Karpas-422 (cell line): ENCODE results near the gene SRGAP2B. TPM values are rescaled to one million over a fixed set of nuclear protein-coding genes. Genes with fewer than 3 reads are reported as not detected.
A peak's percentile ranks its signal among the peaks of the same experiment; 100 is the strongest.
"Not testable (repeated sequence)": the region's sequence is repeated elsewhere in the genome, so short reads cannot be mapped to it uniquely, and the experiment has no call there.

ENCODE experiments used
- DNase-seq: peaks from one replicate; pipeline ENCODE4 v3.0.0-alpha.2; 2015
- H2AFZ ChIP-seq: fragments of 200-600 bp; sonication (generic); 2 replicates; pipeline ENCODE4 v1.6.1; 2014; ENCODE audit warnings: antibody characterized with exemption, low read length, mixed read lengths
- H3K27ac ChIP-seq: fragments of 200-600 bp; sonication (generic); 2 replicates; pipeline ENCODE4 v1.5.1; 2014; ENCODE audit warnings: mild to moderate bottlenecking, low read length, moderate library complexity
- H3K27me3 ChIP-seq: fragments of 200-600 bp; sonication (generic); 2 replicates; pipeline ENCODE4 v1.6.1; 2014; ENCODE audit warnings: low read length, mixed read lengths
- H3K36me3 ChIP-seq: fragments of 200-600 bp; sonication (generic); 2 replicates; pipeline ENCODE4 v1.6.1; 2014; ENCODE audit warnings: low read length, mixed read lengths; ENCODE audit not compliant: insufficient read depth
- H3K4me1 ChIP-seq: fragments of 200-600 bp; sonication (generic); 2 replicates; pipeline ENCODE4 v1.6.1; 2014; ENCODE audit warnings: mild to moderate bottlenecking, low read length, mixed read lengths
- H3K4me2 ChIP-seq: fragments of 200-600 bp; sonication (generic); 2 replicates; pipeline ENCODE4 v1.6.1; 2014; ENCODE audit warnings: low read length, low read depth, mild to moderate bottlenecking; ENCODE audit not compliant: poor library complexity, severe bottlenecking
- H3K4me3 ChIP-seq: fragments of 200-600 bp; sonication (generic); 2 replicates; pipeline ENCODE4 v1.5.1; 2014; ENCODE audit warnings: mild to moderate bottlenecking, antibody characterized with exemption, low read length, mixed read lengths
- H3K79me2 ChIP-seq: fragments of 200-600 bp; sonication (generic); 2 replicates; pipeline ENCODE4 v1.6.1; 2014; ENCODE audit warnings: mild to moderate bottlenecking, low read length, mixed read lengths
- H3K9ac ChIP-seq: fragments of 200-600 bp; sonication (generic); 2 replicates; pipeline ENCODE4 v1.6.0; 2014; ENCODE audit warnings: low read length
- H3K9me2 ChIP-seq: fragments of 200-600 bp; sonication (generic), shearing (Covaris generic); replicated peaks from 2 replicates; pipeline ENCODE4 v1.6.0; 2014; ENCODE audit warnings: mild to moderate bottlenecking, low read length, moderate library complexity; ENCODE audit not compliant: insufficient read depth
- H3K9me3 ChIP-seq: fragments of 300-700, 200-600 bp; sonication (generic); 2 replicates; pipeline ENCODE4 v1.6.1; 2014; ENCODE audit warnings: low read length, mixed read lengths
- H4K20me1 ChIP-seq: fragments of 200-600 bp; sonication (generic); 2 replicates; pipeline ENCODE4 v1.6.1; 2014; ENCODE audit warnings: mild to moderate bottlenecking, antibody characterized with exemption, low read length, low read depth; ENCODE audit not compliant: insufficient read depth
- total RNA-seq: library from RNA; depleted of rRNA; stranded (reverse); fragments of >200 nt; shearing (Covaris generic); gene quantifications from 2 replicates; pipeline ENCODE4 v1.2.3, GENCODE V29; 2014; ENCODE audit warnings: low replicate concordance; rRNA removed

Gene SRGAP2B
- 15.8 and 16.0 TPM in 2 replicates for total RNA-seq

DNA sequence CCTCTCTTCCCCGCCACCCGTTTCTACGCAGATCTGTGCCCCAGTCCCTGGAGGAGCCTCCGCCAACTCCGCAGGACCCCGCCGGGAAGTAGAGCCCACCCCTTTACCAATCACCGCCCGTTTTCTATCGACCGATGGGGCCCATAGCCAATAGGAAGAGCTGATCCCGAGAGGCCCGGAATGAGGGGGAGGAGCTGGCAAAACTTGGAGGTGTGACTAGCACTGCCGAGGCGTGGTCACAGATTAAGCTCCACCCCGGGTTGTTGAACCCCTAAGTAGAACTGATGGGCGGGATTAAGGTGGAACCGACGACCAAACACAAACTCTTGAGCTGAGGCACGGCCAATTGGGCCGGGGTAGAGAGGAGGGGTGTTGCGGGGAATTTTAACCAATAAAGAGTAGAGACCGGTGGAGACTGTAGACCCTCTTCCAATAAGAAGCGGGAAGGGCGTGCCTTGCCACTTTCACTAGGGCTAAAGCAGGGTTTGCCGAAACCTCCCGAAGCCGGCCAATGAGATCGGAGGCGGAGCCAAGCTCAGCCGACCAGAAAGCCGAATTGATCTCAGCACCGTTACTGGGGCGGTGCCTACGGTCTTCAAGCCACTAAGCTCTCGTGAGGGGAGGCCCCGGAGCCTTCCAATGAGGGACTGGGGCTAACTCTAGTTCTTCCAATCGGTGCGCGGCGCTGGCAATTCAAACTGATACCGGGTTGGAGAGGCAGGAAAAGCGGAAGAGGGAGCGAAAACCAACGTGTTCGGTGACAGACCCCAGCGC lies at the start of gene SRGAP2B, which contains the start of gene FAM72D:
TSS of gene SRGAP2B (minus strand) at position 45 of the 774 bp plus-strand sequence. CDS start 2,427 bp downstream, outside the sequence.
TSS of gene FAM72D (plus strand) at position 691 of the 774 bp plus-strand sequence. CDS start 874 bp downstream, outside the sequence.
- not testable (repeated sequence) for H3K9me2 ChIP-seq, H3K79me2 ChIP-seq, H2AFZ ChIP-seq, H3K27me3 ChIP-seq, DNase-seq, H3K27ac ChIP-seq, H3K4me1 ChIP-seq, H3K9ac ChIP-seq, H3K4me2 ChIP-seq, H3K9me3 ChIP-seq, H4K20me1 ChIP-seq, H3K36me3 ChIP-seq
- H3K4me3 ChIP-seq, result peak within 1 kb of the TSS; percentile 52; the same call in 1 of the 2 replicates

DNA sequence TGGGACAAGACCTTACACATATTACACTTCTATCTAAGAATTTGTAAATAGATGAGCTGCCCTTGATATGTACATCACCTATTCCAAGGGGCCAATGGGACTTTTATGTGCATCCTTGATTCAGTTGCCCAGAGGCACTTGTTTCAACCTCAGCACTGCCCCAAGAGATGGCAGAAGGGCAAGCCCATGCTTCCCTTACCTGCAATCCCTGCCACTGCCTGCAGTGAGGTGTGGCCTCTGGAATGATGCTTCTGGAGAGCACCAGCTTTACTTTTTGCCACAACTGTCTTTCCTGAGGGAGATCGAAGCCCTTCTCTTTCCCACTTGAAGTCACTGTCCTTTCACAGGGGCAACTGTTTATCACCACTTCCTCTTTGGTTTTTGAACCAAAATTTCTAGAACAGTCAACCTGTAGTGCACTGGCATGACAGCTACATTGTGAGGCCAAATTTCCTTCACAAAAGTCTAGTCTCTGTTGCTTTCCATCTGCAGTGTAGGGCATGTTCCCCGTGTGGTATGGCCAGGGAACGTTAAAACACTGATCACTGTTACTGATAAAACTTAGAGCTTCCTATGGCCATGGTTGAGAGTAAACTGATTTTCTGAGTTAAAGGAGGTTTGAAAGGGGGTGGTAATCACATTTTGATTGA lies 49.3 kb upstream of the SRGAP2B start:
- not testable (repeated sequence) for H4K20me1 ChIP-seq, H3K9ac ChIP-seq, H3K27me3 ChIP-seq, H2AFZ ChIP-seq, H3K4me1 ChIP-seq, DNase-seq, H3K4me2 ChIP-seq, H3K9me2 ChIP-seq, H3K79me2 ChIP-seq, H3K4me3 ChIP-seq, H3K36me3 ChIP-seq, H3K9me3 ChIP-seq, H3K27ac ChIP-seq

DNA sequence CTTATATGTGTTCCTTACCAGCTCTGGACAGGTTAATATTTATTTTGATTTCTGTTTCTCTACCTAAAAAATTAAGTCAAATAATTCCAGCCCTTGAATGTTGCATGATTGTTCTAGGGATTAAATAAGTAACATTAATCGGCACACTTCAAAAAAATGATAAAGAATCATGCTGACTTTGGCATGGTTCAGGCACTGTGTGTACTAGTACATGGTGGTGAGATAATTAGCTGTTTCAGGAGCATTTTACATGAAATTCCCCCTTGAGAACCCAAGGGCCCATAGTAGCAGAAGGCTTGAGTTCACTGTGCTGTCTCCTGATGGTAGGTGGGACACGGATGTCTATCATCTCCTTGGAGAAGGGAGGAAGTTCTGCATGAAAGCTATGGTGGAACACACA lies 45.4 kb upstream of the SRGAP2B start:
- H3K27ac ChIP-seq, result not testable (repeated sequence)

DNA sequence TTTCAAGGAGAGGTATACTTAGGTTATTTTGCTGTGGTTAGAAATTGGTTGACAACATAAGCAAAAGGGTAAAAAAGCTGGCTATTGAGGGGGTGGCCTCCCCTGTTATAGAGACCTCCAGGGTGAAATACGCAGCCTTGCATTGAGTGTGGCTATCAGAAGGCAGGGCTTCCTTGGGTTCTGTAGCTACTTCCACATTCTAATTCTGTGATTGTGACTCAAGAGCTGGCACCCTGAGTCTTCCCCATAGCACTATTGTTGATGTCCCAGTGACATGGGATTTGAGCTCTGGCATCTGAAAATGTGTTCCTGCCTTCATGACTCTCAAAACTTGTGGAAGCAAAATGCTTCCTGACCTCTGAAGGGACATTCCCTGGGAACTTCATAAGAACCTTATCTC lies 39.3 kb upstream of the SRGAP2B start:
- not testable (repeated sequence) for H3K9me3 ChIP-seq, H3K4me3 ChIP-seq, H3K79me2 ChIP-seq, H3K4me2 ChIP-seq, H3K27ac ChIP-seq, H3K9me2 ChIP-seq, H2AFZ ChIP-seq, H3K9ac ChIP-seq, H3K4me1 ChIP-seq, H3K27me3 ChIP-seq, H3K36me3 ChIP-seq, H4K20me1 ChIP-seq, DNase-seq

More for the DNA sequence above, 45.4 kb upstream of the SRGAP2B start:
- not testable (repeated sequence) for DNase-seq, H4K20me1 ChIP-seq, H3K4me2 ChIP-seq, H3K9me3 ChIP-seq, H3K27me3 ChIP-seq, H3K9ac ChIP-seq, H3K4me3 ChIP-seq, H3K4me1 ChIP-seq, H3K79me2 ChIP-seq, H2AFZ ChIP-seq, H3K9me2 ChIP-seq, H3K36me3 ChIP-seq

DNA sequence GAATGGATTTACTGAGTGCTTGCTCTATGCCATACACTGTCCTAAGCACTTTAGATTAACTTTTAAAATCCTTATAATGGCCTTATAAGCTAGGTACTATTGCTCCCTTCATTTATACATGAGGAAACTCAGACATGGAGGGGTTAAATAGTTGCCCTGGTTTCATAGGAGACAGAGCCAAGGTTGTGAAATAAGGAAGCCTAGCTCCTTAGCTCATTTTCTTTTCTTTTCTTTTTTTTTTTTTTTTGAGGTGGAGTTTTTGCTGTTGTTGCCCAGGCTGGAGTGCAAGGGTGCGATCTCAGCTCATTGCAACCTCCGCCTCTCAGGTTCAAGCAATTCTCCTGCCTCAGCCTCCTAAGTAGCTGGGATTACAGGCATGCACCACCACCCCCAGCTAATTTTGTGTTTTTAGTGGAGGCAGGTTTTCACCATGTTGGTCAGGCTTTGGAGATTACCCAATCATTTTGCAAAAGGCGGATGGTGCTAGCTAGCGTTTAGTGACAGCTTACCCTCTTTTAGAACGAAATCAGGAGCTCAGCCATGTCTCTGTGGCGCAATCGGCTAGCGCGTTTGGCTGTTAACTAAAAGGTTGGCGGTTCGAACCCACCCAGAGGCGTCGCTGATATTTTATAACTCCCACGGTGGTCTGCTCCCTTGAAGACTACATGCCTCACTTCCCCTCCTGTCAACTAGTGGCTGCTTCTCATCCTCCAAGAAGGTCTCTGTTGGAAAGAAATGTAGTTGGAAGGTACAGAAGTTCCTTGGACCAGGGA lies 33.8 kb upstream of the SRGAP2B start:
- not testable (repeated sequence) for H3K27ac ChIP-seq, H3K9ac ChIP-seq, H3K9me2 ChIP-seq, H3K79me2 ChIP-seq, DNase-seq, H3K9me3 ChIP-seq, H2AFZ ChIP-seq, H4K20me1 ChIP-seq, H3K36me3 ChIP-seq, H3K4me1 ChIP-seq, H3K4me3 ChIP-seq, H3K4me2 ChIP-seq, H3K27me3 ChIP-seq

DNA sequence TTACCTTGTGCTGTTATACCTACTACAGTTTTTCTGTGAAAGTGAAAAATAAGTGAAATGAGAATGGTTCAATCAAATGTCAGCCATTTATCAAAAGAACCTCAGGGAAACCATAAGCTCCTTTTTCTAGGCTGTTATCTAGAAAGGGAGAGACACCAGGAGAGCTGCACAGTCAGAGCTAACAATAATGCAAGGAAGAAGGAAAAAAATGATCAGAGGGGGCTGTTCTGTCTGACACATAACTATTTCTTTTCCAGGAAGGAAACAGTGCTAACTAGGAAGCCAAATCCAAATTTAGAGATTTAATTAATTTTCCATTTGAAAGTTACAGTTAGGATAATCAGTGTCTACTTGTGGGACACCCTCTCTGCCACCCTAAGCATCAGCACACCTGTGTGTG lies 32.0 kb upstream of the SRGAP2B start:
- not testable (repeated sequence) for H3K27ac ChIP-seq, DNase-seq, H3K4me3 ChIP-seq

DNA sequence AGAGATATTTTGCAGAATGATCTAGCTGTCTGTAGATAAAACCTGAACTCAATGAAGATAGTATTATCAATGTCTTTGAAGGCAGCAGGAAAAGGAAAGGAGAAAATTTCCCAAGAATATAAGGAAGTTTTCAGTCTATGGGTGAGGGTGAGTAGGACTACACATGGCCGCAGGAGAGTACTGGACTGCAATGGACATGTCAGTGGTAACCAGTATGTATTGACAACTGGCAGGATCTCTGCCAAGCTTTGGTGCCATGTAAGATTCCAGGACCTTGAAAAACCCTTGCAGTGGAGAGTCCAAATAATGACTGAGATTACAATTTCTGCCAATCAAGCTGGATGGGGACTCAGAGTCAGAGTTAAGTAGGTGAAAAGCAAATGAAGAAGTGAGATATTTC lies 30.0 kb upstream of the SRGAP2B start:
- not testable (repeated sequence) for H3K9me3 ChIP-seq, H3K4me3 ChIP-seq, H3K27me3 ChIP-seq, H3K9me2 ChIP-seq, H3K4me2 ChIP-seq, H3K4me1 ChIP-seq, H3K9ac ChIP-seq, H3K79me2 ChIP-seq, DNase-seq, H3K36me3 ChIP-seq, H3K27ac ChIP-seq, H4K20me1 ChIP-seq, H2AFZ ChIP-seq

More for the DNA sequence above, 32.0 kb upstream of the SRGAP2B start:
- H3K9me2 ChIP-seq, H4K20me1 ChIP-seq, H3K79me2 ChIP-seq, H3K27me3 ChIP-seq, H3K9me3 ChIP-seq, H3K4me2 ChIP-seq, H3K4me1 ChIP-seq, H2AFZ ChIP-seq, H3K9ac ChIP-seq, H3K36me3 ChIP-seq: not testable (repeated sequence)

DNA sequence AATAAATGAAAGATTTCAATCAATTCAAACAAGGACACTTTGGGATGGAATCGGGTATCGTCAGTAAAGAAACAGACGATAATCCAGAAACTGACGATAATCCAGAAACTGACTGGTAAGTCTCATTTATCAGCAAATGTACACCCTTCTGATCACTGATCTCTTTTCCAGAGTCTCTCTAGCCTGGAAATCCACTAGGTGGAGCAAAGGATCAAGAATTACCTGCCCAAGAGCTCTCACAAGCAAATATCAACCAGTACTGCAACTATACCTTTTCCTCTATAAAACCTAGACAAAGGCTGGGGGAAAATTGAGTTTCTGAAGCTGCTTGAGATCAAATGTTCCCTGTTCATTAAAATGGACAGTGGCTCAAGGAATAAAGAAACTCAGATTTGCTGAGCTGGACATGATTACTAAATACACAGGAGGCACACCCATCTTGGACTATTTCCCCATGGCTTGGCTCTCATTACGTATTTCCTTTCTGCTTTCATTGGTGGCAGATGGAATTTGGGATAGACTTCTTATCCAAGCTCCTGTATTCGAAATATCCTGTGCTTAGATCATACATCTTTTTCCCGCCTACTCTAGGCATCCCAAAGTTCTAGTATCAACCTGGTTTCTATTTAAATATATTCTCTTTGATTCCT lies 29.0 kb upstream of the SRGAP2B start:
- H3K36me3 ChIP-seq, H3K27me3 ChIP-seq, H3K4me2 ChIP-seq, H3K9me3 ChIP-seq, H3K9me2 ChIP-seq, H3K4me1 ChIP-seq, H2AFZ ChIP-seq, H4K20me1 ChIP-seq, H3K9ac ChIP-seq, H3K27ac ChIP-seq, H3K79me2 ChIP-seq, DNase-seq, H3K4me3 ChIP-seq: not testable (repeated sequence)
